NCI-H2196 treated with DMSO at 0.1 percent for 48 hours (cell line): ENCODE measurements around the gene MUC16.

Experiments used
- DNase-seq: peaks from one replicate; lab custom pipeline; 2025; ENCODE audit not compliant: unreplicated experiment; lab: John Stamatoyannopoulos, UW

The MUC16 gene

DNA sequence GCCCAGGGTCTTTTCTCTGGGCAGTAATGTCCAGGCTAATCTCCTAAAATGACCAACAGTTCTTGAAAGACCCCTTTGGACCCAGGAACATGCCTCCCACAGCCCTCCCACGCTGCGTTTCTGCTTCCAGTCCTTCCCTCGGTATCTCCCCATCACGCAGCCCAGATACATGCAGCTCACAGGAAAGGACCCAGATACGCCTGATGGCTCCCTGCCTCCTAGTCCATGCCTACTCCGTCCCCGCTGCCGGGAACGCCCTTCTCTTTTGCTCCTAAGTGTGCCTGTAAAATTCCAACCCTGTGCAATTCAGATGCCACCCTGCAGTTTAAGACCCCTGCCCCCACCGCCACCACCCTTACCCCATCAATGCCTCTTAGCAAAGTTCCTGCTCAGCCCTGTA lies 778 bp downstream of the MUC16 start:
- DNase-seq: no peak

DNA sequence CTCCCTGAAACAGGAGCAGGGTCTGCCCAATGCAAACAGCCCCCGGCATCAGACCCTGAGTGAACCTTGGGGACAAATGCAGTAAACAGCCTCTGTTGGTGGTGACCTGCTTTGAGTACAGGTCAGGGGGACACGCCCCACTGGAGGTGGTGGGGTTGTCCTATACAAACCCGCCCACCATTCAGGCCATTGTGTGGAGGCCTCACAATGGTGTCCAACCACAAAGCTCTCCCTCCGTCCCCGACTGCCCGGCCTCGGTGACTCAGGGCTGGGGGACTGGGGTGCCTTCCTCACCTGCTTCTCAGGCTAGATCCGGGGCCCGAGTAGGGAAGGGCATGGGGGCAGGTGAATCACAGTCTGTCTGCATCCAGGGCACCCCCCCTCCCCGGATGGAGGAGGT lies 1.5 kb downstream of the MUC16 start:
- no peak for DNase-seq

DNA sequence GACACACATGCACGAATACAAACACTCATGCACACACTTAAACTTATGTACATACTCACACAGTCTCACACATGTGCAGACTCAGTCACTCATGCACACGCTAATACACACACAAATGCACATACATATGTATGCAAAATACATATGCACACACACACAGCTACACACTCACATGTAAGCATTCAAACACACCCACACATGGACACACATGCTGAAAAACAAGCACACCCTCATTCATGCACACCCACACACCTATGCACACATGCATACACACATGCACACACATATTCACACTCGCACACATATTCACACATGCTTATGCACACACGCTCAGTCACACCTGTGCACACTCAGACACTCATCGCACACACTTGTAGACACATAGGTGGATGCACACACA lies 9.3 kb downstream of the MUC16 start:
- no peak for DNase-seq

DNA sequence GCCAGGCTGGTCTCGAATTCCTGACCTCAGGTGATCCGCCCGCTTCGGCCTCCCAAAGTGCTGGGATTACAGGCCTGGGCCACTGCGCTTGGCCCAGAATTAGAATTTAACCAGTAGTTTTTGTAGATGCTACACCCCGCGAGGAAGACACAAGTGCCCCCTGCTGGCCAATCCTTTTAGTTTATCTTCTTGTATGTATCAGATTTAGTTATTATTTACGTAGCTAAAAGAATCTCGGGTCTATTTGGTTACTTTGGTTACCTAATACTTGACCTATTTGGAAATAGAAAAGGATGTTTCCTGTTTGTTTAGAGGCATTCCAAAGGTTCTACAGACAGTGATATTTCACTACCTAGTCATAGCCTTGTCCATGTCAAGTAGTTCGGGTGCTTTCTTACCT lies 22.0 kb downstream of the MUC16 start:
- DNase-seq: no peak

DNA sequence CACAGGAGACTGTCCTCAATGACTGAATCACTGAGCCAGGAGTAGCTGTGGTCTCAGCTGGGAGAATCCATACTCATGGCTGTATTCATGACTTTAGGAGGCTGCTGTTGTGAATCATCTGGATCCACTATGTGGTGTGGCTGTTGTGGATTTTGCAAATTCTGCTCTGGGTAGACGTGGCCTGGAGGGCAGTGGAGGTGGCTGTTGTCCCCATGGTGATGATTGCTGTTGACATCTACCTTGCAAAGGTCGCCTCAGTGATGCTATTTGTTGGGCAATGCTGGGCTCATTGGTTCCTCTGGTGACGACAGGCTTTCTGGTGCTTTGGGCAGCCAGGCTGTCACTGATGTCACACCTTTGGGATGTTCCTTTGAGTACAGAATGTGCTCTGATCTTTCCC lies 23.9 kb downstream of the MUC16 start:
- DNase-seq: no peak

DNA sequence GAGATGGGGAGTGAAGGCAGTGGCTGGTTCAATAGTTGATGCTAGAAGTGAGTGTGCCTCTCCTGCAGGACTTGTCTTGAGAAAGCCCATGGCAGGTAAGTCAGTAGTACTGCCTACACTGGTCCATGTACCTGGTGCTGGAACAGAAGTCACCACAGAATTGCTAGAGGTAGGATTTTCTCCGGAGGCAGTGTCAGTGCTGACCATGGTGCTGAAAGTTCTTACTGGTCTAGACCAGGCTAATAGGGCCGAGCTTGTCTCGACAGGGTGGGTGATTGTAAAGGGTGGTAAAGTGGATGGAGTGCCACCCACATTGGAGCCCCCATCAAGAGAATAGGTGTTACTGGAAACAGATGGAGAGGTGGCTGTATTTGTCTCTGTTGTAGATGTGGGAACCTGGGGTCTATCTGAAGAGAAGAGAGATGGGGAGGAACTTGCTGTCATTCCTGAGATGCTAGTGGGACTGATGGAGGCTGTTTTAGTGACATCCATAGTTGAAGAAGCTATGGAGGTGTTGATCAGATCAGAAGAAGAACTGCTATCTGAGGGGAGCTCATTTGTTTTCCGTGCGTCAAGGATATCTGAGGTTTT lies 36.6 kb downstream of the MUC16 start:
- DNase-seq: no peak

DNA sequence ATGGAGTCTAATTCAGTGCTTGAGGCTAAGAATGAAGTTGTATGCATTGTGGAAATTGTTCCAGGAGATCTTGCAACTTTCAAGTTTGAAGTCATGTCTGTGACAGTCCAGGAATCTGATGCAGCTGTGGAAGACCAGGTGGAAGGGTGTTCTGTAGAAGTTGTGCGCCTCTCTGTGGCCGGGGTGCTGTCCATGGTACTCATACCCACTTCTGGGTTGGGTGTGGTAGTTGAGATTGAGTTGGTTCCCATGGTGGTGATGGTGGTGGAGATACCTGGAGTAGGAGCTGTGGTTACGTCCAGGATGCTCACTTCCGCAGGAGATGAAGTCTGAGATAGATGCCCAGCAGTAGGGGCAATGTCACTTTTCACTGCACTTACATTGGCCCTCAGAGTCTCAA lies 44.3 kb downstream of the MUC16 start:
- no peak for DNase-seq
